ENCODE results near the gene RXRA.

GRCh38 chr9:134356496-134357470, 30.5 kb downstream of the RXRA start:
- no peak for TF ChIP-seq POLR2A (IDR thresholded peaks at IDR 0.05)
- no peak for TF ChIP-seq CTCF (IDR thresholded peaks at IDR 0.05 in 8 of 11, conservative IDR thresholded peaks at IDR 0.05 in 3 of 11)
- peak in 1 of 3 donors; percentile 19 for TF ChIP-seq POLR2AphosphoS5 (IDR thresholded peaks at IDR 0.05)

Measured in spleen (tissue), 7 donors.